Adrenal gland (tissue), 12 donors: ENCODE results near the gene AMMECR1. TPM values are rescaled to one million over a fixed set of nuclear protein-coding genes. Genes with fewer than 3 reads are reported as not detected.

Experiments
- DNase-seq, 7 donors: peaks; one replicate each; pipeline ENCODE4 v3.0.0-alpha.2; 2019 to 2020
- H3K27ac ChIP-seq, 5 donors: fragments of 200-600 bp; sonication (generic) in 4 of 5; 1 replicate in 3 of 5; 2 replicates in 2 of 5; pipeline versions ENCODE4 v1.5.1 to v1.8.0; 2016 to 2020; ENCODE audit warnings: mild to moderate bottlenecking in 1 of 5
- H3K27me3 ChIP-seq: fragments of 200-600 bp; 2 replicates; pipeline ENCODE4 v1.8.0; 2021
- H3K36me3 ChIP-seq, 2 donors: fragments of 200-600 bp; replicated peaks in 1 of 2; 1 replicate in 1 of 2; 2 replicates in 1 of 2; pipeline versions ENCODE4 v1.5.1 to v1.8.0; 2018 to 2022
- H3K4me1 ChIP-seq, 2 donors: fragments of 200-600 bp; replicated peaks in 1 of 2; 1 replicate in 1 of 2; 2 replicates in 1 of 2; pipeline versions ENCODE4 v1.5.1 to v1.8.0; 2018 to 2021
- H3K4me3 ChIP-seq, 4 donors: fragments of 200-600 bp; sonication (generic) in 3 of 4; one replicate each; pipeline ENCODE4 v1.5.1; 2016 to 2018
- H3K9me3 ChIP-seq, 3 donors: fragments of 200-600 bp; sonication (generic) in 1 of 3; replicated peaks in 1 of 3; 1 replicate in 2 of 3; 2 replicates in 1 of 3; pipeline versions ENCODE4 v1.5.1 to v1.8.0; 2016 to 2021
- POLR2A ChIP-seq, 2 donors: fragments of 450-650 bp; IDR thresholded peaks; one replicate each; pipeline ENCODE4 v1.6.1; 2017; ENCODE audit warnings: antibody characterized with exemption in 2 of 2, mild to moderate bottlenecking in 2 of 2, moderate library complexity in 1 of 2
- WGBS, 4 donors: extraction: QIAGEN DNeasy Blood & Tissue Kit in 2 of 4; methylation state at CpG; one replicate each; pipeline versions ENCODE4 v1.1.5 to v1.1.7; 2013 to 2017; 5-methylcytosine and 5-hydroxymethylcytosine counted together
- intact Hi-C, 2 donors: fragments of 100-400 bp; cut with DNase I; formaldehyde crosslinking; loops; one replicate each; pipeline versions ENCODE4 v1.14.1 to v1.15.0; 2022 to 2023
- polyA plus RNA-seq, 3 donors: library from polyadenylated mRNA; stranded (reverse); fragments of 200-250 nt in 2 of 3; fragments of 350-450 nt in 1 of 3; fragmentation: Illumina TruSeq in 1 of 3; extraction: RNeasy Lipid Tissue Mini Kit (QIAGEN cat#74804) in 1 of 3; gene quantifications; one replicate each; pipeline ENCODE4 v1.2.3, GENCODE V29; 2013 to 2014
- total RNA-seq, 9 donors: library from RNA; depleted of rRNA in 4 of 9; stranded (reverse); fragments of >200 nt in 4 of 9; fragments of 120-200 nt in 1 of 9; fragmentation: NEBNext Ultra II Directional in 1 of 9; extraction: Animal tissue kit (Norgen Biotek cat#: 25700) in 1 of 9; gene quantifications; one replicate each; pipeline versions ENCODE4 v1.1.0 to v1.2.4, GENCODE V29; 2013 to 2023
- TF ChIP-seq, protein P1 (sequence below), 6 experiments: fragments of 450-650 bp in 4 of 6; fragments of 200-600 bp in 2 of 6; sonication (generic) in 1 of 6; IDR thresholded peaks; 1 replicate in 5 of 6; 2 replicates in 1 of 6; pipeline versions ENCODE4 v1.5.1 to v1.8.0; 2016 to 2021; ENCODE audit warnings: antibody characterized with exemption in 6 of 6, mild to moderate bottlenecking in 2 of 6, moderate library complexity in 1 of 6
- donor health status: healthy with polysubstance abuse.
- donor health status: Bipolar disorder and iron deficiency.
- donor health status: DM: yes; HTN: yes; CAD: no.
- donor health status: DM: no; HTN: no; CAD: no.
- donor health status: DM: no; HTN: no; CAD: no.
- donor health status: DM: yes; HTN: yes; CAD: no.

The AMMECR1 gene
- total and polyA plus RNA-seq, 12 donors, result 2.6 to 20.1 (median 7.8) TPM

GRCh38 chrX:110228453-110228852 is 89.4 kb downstream of the AMMECR1 start:
- H3K27ac ChIP-seq, result no peak overlapping the region
- no peak for DNase-seq
- no peaks in the 10 kb centered on the region for H3K4me1 ChIP-seq
- H3K27me3 ChIP-seq, result no peaks in the 10 kb centered on the region
- no peaks in the 10 kb centered on the region for H3K9me3 ChIP-seq
- 66 to 85% (median 76%) methylated on average over 5 of the region's 5 CpGs for WGBS, 4 donors
- no peak overlapping the region for H3K4me3 ChIP-seq
- intact Hi-C loops, result no loop called here
- TF ChIP-seq POLR2A (IDR thresholded peaks at IDR 0.05), result no peak
- TF ChIP-seq, protein P1, sequence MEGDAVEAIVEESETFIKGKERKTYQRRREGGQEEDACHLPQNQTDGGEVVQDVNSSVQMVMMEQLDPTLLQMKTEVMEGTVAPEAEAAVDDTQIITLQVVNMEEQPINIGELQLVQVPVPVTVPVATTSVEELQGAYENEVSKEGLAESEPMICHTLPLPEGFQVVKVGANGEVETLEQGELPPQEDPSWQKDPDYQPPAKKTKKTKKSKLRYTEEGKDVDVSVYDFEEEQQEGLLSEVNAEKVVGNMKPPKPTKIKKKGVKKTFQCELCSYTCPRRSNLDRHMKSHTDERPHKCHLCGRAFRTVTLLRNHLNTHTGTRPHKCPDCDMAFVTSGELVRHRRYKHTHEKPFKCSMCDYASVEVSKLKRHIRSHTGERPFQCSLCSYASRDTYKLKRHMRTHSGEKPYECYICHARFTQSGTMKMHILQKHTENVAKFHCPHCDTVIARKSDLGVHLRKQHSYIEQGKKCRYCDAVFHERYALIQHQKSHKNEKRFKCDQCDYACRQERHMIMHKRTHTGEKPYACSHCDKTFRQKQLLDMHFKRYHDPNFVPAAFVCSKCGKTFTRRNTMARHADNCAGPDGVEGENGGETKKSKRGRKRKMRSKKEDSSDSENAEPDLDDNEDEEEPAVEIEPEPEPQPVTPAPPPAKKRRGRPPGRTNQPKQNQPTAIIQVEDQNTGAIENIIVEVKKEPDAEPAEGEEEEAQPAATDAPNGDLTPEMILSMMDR (IDR thresholded peaks at IDR 0.05), result no peak
- no peaks in the 10 kb centered on the region for H3K36me3 ChIP-seq

- Histone ChIP-seq H3K4me1 (no peaks in the 10 kb centered on the region), H3K36me3 (no peaks in the 10 kb centered on the region), H3K27me3 (no peaks in the 10 kb centered on the region), H3K4me3 (no peak overlapping the region), H3K9me3 (no peaks in the 10 kb centered on the region), H3K27ac (no peak overlapping the region)
- no peak for TF ChIP-seq POLR2A (IDR thresholded peaks at IDR 0.05)
- TF ChIP-seq, protein P1 (IDR thresholded peaks at IDR 0.05), result no peak
- 79 to 91% (median 86%) methylated on average over 2 of the region's 2 CpGs for WGBS, 4 donors
- DNase-seq, result no peak
- intact Hi-C loops, result no loop called here
These were observed 91.0 kb downstream of the AMMECR1 start for GRCh38 chrX:110226931-110227330.

DNA sequence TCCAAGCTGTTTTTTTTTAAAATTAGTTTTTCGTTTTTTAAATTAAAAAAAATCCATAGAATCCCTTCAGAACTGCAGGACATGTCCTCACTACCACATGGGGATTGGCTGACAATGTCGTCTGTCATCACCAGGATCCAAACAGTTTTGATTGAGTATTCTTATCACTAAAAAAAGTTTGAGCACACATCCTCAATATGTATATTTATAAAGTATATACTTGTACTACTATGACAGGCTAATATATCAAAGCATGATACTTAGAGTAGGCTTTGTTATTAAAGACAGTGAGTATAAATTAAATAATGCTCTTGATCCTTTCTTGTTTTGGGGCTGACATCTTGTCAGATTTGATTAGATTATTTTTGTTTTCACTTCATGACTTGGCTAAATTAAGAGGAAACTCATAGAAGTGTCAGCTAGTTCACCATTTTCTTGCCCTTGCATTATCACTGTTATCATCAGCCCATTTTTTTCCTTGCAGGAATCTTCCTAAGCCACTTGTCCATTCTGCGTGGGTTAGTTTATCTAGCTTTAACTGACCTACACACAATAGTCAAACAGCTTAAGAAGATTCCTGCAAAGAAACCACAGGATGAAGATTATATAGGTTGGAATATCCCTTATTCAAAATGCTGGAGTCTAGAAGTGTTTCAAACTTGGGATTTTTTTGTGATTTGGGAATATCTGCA is 92.8 kb downstream of the AMMECR1 start:
- Histone ChIP-seq H3K36me3 (no peaks in the 10 kb centered on the region), H3K9me3 (no peaks in the 10 kb centered on the region), H3K27me3 (no peaks in the 10 kb centered on the region), H3K4me1 (no peaks in the 10 kb centered on the region), H3K4me3 (no peak overlapping the region), H3K27ac (no peak overlapping the region)
- no peak for DNase-seq
- intact Hi-C loops, result no loop called here
- no peak for TF ChIP-seq POLR2A (IDR thresholded peaks at IDR 0.05)
- TF ChIP-seq, protein P1 (IDR thresholded peaks at IDR 0.05), result no peak
- 40 to 79% (median 63%) methylated on average over 3 of the region's 3 CpGs for WGBS, 4 donors

DNA sequence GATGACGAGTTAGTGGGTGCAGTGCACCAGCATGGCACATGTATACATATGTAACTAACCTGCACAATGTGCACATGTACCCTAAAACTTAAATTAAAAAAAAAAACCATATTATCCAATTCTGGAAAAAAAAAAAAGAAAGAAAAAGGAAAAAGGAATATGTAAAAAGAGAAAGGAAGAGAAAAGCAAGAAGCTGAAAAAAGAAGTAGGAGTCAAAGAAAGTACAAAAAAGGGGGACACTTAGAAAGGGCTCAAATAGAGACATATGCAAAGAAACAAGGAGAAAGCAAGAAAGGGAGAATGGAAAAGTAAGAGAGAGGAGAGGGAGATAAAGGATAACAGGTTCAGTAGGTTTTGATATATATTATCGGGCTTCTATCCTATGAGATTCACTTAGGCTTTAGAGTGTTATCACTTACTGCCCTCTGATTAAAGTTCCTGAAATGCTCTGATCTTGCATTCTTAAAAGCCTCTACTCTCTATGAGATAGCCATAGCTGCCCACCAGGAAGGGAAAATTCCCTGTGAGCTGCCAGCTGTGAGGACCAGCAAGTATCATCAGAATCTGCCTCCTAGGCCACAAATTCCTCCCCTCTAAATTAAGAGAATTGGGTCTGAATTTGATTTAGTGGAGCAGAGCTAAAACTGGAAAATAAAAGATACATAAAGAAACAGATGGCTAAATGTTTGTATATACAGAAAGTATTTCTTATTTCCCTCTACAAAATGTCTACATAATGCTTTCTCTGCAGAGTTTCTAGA is 95.2 kb downstream of the AMMECR1 start:
- H3K4me3 ChIP-seq, result no peak overlapping the region
- no peaks in the 10 kb centered on the region for H3K9me3 ChIP-seq
- intact Hi-C loops, result no loop called here
- TF ChIP-seq, protein P1 (IDR thresholded peaks at IDR 0.05), result no peak
- TF ChIP-seq POLR2A (IDR thresholded peaks at IDR 0.05), result no peak
- H3K4me1 ChIP-seq, result no peaks in the 10 kb centered on the region
- no peak for DNase-seq
- WGBS, 4 donors, result 86 to 100% (median 92%) methylated on average over 1 to 2 of the region's 2 CpGs
- no peaks in the 10 kb centered on the region for H3K36me3 ChIP-seq
- H3K27ac ChIP-seq, result no peak overlapping the region
- H3K27me3 ChIP-seq, result peaks cover 3% of the 10 kb centered on the region
